Prostate gland (tissue), 2 donors: ENCODE measurements around the gene SIRPB1. TPM values are rescaled to one million over a fixed set of nuclear protein-coding genes. Genes with fewer than 3 reads are reported as not detected.
"Not testable (repeated sequence)": the region's sequence is repeated elsewhere in the genome, so short reads cannot be mapped to it uniquely, and the experiment has no call there.

Source experiments
- DNase-seq: peaks from one replicate; pipeline ENCODE4 v3.0.0-alpha.2; 2019; ENCODE audit warnings: low spot score
- H3K27ac ChIP-seq, 2 donors: fragments of 200-600 bp; sonication (generic); 2 replicates each; pipeline ENCODE4 v1.5.1; 2017 to 2019
- H3K27me3 ChIP-seq: fragments of 200-600 bp; sonication (generic); replicated peaks from 2 replicates; pipeline ENCODE4 v1.5.1; 2019; ENCODE audit not compliant: insufficient read depth
- H3K36me3 ChIP-seq, 2 donors: fragments of 200-600 bp; sonication (generic); 1 replicate in 1 of 2; 2 replicates in 1 of 2; pipeline versions ENCODE4 v1.5.1 to v1.8.1; 2017 to 2019
- H3K4me1 ChIP-seq: fragments of 200-600 bp; sonication (generic); replicated peaks from 2 replicates; pipeline ENCODE4 v1.5.1; 2019
- H3K4me3 ChIP-seq, 2 donors: fragments of 200-600 bp; sonication (generic); 2 replicates each; pipeline ENCODE4 v1.5.1; 2017 to 2019
- H3K9me3 ChIP-seq: fragments of 200-600 bp; sonication (generic); 2 replicates; pipeline ENCODE4 v1.5.1; 2017
- CTCF ChIP-seq, 4 experiments: fragments of 200-600 bp in 2 of 4; fragments of 450-650 bp in 2 of 4; sonication (generic) in 2 of 4; IDR thresholded peaks; 1 replicate in 3 of 4; 2 replicates in 1 of 4; pipeline ENCODE4 v1.5.1; 2016 to 2019; ENCODE audit warnings: antibody characterized with exemption in 4 of 4, mild to moderate bottlenecking in 2 of 4, moderate library complexity in 2 of 4
- POLR2A ChIP-seq: fragments of 450-650 bp; IDR thresholded peaks from one replicate; pipeline ENCODE4 v1.6.1; 2016; ENCODE audit warnings: antibody characterized with exemption, mild to moderate bottlenecking
- POLR2AphosphoS5 ChIP-seq: sonication (generic); formaldehyde crosslinking; IDR thresholded peaks from one replicate; pipeline ENCODE4 v1.6.1; 2017; ENCODE audit warnings: antibody characterized with exemption
- WGBS: methylation state at CpG from one replicate; pipeline ENCODE4 v1.1.5; 2018; 5-methylcytosine and 5-hydroxymethylcytosine counted together
- intact Hi-C: fragments of 100-400 bp; cut with DNase I; formaldehyde crosslinking; loops from one replicate; pipeline ENCODE4 v1.14.2; 2022
- small RNA-seq, 2 donors: library from RNA; depleted of rRNA; stranded (forward); fragments of <200 nt; gene quantifications; one replicate each; pipeline ENCODE3, GENCODE V24; 2016
- total RNA-seq, 2 donors: library from RNA; depleted of rRNA; stranded (reverse); fragments of >200 nt; gene quantifications; one replicate each; pipeline ENCODE4 v1.1.0, GENCODE V29; 2016

The SIRPB1 gene
- total RNA-seq, 2 donors from 2014 or later, result 3.9 TPM; not detected in 1

GRCh38 chr20:1576641-1577040 is 43.2 kb downstream of the SIRPB1 start:
- no peaks in the 10 kb centered on the region for H3K4me1 ChIP-seq
- no peak overlapping the region for H3K27ac ChIP-seq
- DNase-seq, result no peak
- no peaks in the 10 kb centered on the region for H3K9me3 ChIP-seq
- TF ChIP-seq POLR2A (no peak), CTCF (IDR thresholded peaks at IDR 0.05) (no peak), POLR2AphosphoS5 (no peak)
- intact Hi-C loops, result no loop called here
- WGBS, result 85% methylated on average over 3 of the region's 3 CpGs
- H3K4me3 ChIP-seq, result no peak overlapping the region
- no peaks in the 10 kb centered on the region for H3K27me3 ChIP-seq
- no peaks in the 10 kb centered on the region for H3K36me3 ChIP-seq

GRCh38 chr20:1576003-1576402 is 43.8 kb downstream of the SIRPB1 start:
- intact Hi-C loops, H3K4me1 ChIP-seq, H3K27me3 ChIP-seq, H3K27ac ChIP-seq, H3K4me3 ChIP-seq, DNase-seq, H3K36me3 ChIP-seq, H3K9me3 ChIP-seq: not testable (repeated sequence)
- WGBS, result no CpG with 5 or more reads among the region's 1 CpG

- H3K36me3 ChIP-seq, DNase-seq, H3K4me1 ChIP-seq, H3K9me3 ChIP-seq, H3K4me3 ChIP-seq, intact Hi-C loops, H3K27me3 ChIP-seq, H3K27ac ChIP-seq: not testable (repeated sequence)
- WGBS, result 88% methylated on average over 8 of the region's 8 CpGs
Measured at GRCh38 chr20:1571583-1571982, 48.2 kb downstream of the SIRPB1 start.

Small RNA genes within 50 kb of the gene (small RNA-seq; reads per million reads assigned to genes)
- 0 reads per million in 2 donors for gene RN7SL561P

Other genes with a start within 250 kb of the SIRPB1 start
- 100 to 1,000 TPM; 103 to 161 TPM for gene FKBP1A, start 227.0 kb downstream of the SIRPB1 start, total RNA-seq
- 10 to 100 TPM; 43.0 to 54.5 TPM for gene NSFL1C, start 153.2 kb downstream of the SIRPB1 start, total RNA-seq
- gene SIRPB2, start 128.6 kb downstream of the SIRPB1 start, total RNA-seq, result 1 to 10 TPM in 1 of 2 donors, under 1 TPM in 1; 0.36 to 3.2 TPM
- 1 to 10 TPM in 1 of 2 donors, not detected in 1; 1.9 TPM for gene SIRPD, start 62.3 kb downstream of the SIRPB1 start, total RNA-seq
- gene SIRPG, start 37.8 kb upstream of the SIRPB1 start, total RNA-seq, result under 1 TPM; 0.32 to 0.45 TPM